HG02884 (cell line): ENCODE data around the gene PTPRD.
"Not testable (repeated sequence)": the region's sequence is repeated elsewhere in the genome, so short reads cannot be mapped to it uniquely, and the experiment has no call there.

Experiments
- ATAC-seq: cut with Tn5 transposase; IDR thresholded peaks from one replicate; pipeline ENCODE4 v1.9.1; 2021; ENCODE audit warnings: mild to moderate bottlenecking, moderate library complexity; ENCODE audit not compliant: unreplicated experiment

PTPRD gene

GRCh38 chr9:9079473-9079872 is 1533.3 kb downstream of the PTPRD start:
- ATAC-seq = no peak

- no peak for ATAC-seq
These were observed 1534.5 kb downstream of the PTPRD start for GRCh38 chr9:9078301-9078700.

GRCh38 chr9:9061627-9062026 is 1551.2 kb downstream of the PTPRD start:
- ATAC-seq = no peak

GRCh38 chr9:9054354-9054992 is 1558.3 kb downstream of the PTPRD start:
- no peak for ATAC-seq

GRCh38 chr9:9045572-9045971 is 1567.2 kb downstream of the PTPRD start:
- ATAC-seq = no peak

- no peak for ATAC-seq
These were observed 1567.7 kb downstream of the PTPRD start for GRCh38 chr9:9045072-9045471.

- ATAC-seq = not testable (repeated sequence)
These were observed 1569.0 kb downstream of the PTPRD start for GRCh38 chr9:9043788-9044187.

GRCh38 chr9:9041756-9042155 is 1571.0 kb downstream of the PTPRD start:
- ATAC-seq = no peak

- no peak for ATAC-seq
These were observed 1579.8 kb downstream of the PTPRD start for GRCh38 chr9:9033022-9033421.

GRCh38 chr9:9016597-9016996 is 1596.2 kb downstream of the PTPRD start:
- no peak for ATAC-seq

- no peak for ATAC-seq
These were observed 1608.0 kb downstream of the PTPRD start for GRCh38 chr9:9004810-9005209.

- ATAC-seq = no peak
These were observed 1609.8 kb downstream of the PTPRD start for GRCh38 chr9:9002826-9003583.

- no peak for ATAC-seq
These were observed 1632.2 kb downstream of the PTPRD start for GRCh38 chr9:8980496-8981013.

- no peak for ATAC-seq
These were observed 1634.5 kb downstream of the PTPRD start for GRCh38 chr9:8978334-8978733.

GRCh38 chr9:8968350-8968749 is 1644.5 kb downstream of the PTPRD start:
- not testable (repeated sequence) for ATAC-seq

GRCh38 chr9:8963885-8964284 is 1648.9 kb downstream of the PTPRD start:
- ATAC-seq = no peak

GRCh38 chr9:8962084-8962483 is 1650.7 kb downstream of the PTPRD start:
- no peak for ATAC-seq

GRCh38 chr9:8961186-8961851 is 1651.5 kb downstream of the PTPRD start:
- no peak for ATAC-seq

- no peak for ATAC-seq
These were observed 1652.5 kb downstream of the PTPRD start for GRCh38 chr9:8960254-8960653.

GRCh38 chr9:8958358-8958757 is 1654.4 kb downstream of the PTPRD start:
- ATAC-seq = no peak

- no peak for ATAC-seq
These were observed 1657.5 kb downstream of the PTPRD start for GRCh38 chr9:8955315-8955714.

GRCh38 chr9:8946461-8946860 is 1666.3 kb downstream of the PTPRD start:
- ATAC-seq = no peak
